ENCODE results near the gene AIF1L. TPM values are rescaled to one million over a fixed set of nuclear protein-coding genes. Genes with fewer than 3 reads are reported as not detected.

The AIF1L gene
- total RNA-seq, 1 experiment from 2014 or later: 6.0 TPM

DNA sequence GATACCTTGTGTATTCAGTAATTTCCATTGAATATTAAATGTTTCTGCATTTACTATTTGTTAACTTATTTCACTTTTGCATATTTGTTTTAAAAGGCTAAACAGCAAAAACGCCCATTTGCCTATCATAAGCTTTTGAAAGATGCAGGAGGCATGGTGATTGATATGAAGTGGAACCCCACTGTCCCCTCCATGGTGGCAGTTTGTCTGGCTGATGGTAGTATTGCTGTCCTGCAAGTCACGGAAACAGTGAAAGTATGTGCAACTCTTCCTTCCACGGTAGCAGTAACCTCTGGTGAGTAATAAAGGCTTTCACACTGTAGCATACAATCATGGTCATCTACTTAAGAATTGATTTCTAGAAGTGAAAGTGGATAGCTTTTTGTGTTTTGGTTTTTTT is 32.9 kb downstream of the AIF1L start:
- ChIA-PET CTCF (no interaction called here), POLR2A (no interaction called here)
- Histone ChIP-seq H3K27me3 (ENCODE audit: control insufficient read depth, insufficient read depth, low read length) (no peaks in the 10 kb centered on the region), H3K27ac (ENCODE audit: low read length) (no peak overlapping the region), H3K4me3 (ENCODE audit: low read depth in 2 of 2, low read length in 2 of 2) (no peak overlapping the region), H3K36me3 (ENCODE audit: control insufficient read depth, insufficient read depth, low read length) (peaks cover 28% of the 10 kb centered on the region), H3K9me3 (ENCODE audit: control insufficient read depth, insufficient read depth, low read depth, low read length) (no peaks in the 10 kb centered on the region), H3K4me1 (ENCODE audit: control insufficient read depth, insufficient read depth, low read length) (peaks cover 6% of the 10 kb centered on the region; the same call in 1 of the 2 replicates)
- ATAC-seq (no peak), DNase-seq (ENCODE audit: low read depth, low spot score) (no peak)
- in situ Hi-C loops (cut with HindIII; ENCODE audit: low pct_unique_long_range_greater_than_20kb, low sequenced_read_pairs) (no loop called here), intact Hi-C loops (cut with micrococcal nuclease; ENCODE audit: unreplicated experiment) (no loop called here)
- BruUV-seq (replicated peaks): no TSS peak
- TF ChIP-seq, protein P1, sequence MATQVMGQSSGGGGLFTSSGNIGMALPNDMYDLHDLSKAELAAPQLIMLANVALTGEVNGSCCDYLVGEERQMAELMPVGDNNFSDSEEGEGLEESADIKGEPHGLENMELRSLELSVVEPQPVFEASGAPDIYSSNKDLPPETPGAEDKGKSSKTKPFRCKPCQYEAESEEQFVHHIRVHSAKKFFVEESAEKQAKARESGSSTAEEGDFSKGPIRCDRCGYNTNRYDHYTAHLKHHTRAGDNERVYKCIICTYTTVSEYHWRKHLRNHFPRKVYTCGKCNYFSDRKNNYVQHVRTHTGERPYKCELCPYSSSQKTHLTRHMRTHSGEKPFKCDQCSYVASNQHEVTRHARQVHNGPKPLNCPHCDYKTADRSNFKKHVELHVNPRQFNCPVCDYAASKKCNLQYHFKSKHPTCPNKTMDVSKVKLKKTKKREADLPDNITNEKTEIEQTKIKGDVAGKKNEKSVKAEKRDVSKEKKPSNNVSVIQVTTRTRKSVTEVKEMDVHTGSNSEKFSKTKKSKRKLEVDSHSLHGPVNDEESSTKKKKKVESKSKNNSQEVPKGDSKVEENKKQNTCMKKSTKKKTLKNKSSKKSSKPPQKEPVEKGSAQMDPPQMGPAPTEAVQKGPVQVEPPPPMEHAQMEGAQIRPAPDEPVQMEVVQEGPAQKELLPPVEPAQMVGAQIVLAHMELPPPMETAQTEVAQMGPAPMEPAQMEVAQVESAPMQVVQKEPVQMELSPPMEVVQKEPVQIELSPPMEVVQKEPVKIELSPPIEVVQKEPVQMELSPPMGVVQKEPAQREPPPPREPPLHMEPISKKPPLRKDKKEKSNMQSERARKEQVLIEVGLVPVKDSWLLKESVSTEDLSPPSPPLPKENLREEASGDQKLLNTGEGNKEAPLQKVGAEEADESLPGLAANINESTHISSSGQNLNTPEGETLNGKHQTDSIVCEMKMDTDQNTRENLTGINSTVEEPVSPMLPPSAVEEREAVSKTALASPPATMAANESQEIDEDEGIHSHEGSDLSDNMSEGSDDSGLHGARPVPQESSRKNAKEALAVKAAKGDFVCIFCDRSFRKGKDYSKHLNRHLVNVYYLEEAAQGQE (IDR thresholded peaks at IDR 0.05; ENCODE audit: insufficient read depth in 1 of 2, low read depth in 2 of 2, low read length in 1 of 2): no peak
- TF ChIP-seq POLR2AphosphoS5 (IDR thresholded peaks at IDR 0.05; ENCODE audit: low read depth, low read length): no peak
- TF ChIP-seq TCF7L2 (IDR thresholded peaks at IDR 0.05; ENCODE audit: low read depth, low read length): no peak
- TF ChIP-seq, protein P2, sequence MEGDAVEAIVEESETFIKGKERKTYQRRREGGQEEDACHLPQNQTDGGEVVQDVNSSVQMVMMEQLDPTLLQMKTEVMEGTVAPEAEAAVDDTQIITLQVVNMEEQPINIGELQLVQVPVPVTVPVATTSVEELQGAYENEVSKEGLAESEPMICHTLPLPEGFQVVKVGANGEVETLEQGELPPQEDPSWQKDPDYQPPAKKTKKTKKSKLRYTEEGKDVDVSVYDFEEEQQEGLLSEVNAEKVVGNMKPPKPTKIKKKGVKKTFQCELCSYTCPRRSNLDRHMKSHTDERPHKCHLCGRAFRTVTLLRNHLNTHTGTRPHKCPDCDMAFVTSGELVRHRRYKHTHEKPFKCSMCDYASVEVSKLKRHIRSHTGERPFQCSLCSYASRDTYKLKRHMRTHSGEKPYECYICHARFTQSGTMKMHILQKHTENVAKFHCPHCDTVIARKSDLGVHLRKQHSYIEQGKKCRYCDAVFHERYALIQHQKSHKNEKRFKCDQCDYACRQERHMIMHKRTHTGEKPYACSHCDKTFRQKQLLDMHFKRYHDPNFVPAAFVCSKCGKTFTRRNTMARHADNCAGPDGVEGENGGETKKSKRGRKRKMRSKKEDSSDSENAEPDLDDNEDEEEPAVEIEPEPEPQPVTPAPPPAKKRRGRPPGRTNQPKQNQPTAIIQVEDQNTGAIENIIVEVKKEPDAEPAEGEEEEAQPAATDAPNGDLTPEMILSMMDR (IDR thresholded peaks at IDR 0.05): no peak
- no peak for TF ChIP-seq SIN3A (IDR thresholded peaks at IDR 0.05; ENCODE audit: borderline replicate concordance, insufficient read depth, low read depth, low read length)

DNA sequence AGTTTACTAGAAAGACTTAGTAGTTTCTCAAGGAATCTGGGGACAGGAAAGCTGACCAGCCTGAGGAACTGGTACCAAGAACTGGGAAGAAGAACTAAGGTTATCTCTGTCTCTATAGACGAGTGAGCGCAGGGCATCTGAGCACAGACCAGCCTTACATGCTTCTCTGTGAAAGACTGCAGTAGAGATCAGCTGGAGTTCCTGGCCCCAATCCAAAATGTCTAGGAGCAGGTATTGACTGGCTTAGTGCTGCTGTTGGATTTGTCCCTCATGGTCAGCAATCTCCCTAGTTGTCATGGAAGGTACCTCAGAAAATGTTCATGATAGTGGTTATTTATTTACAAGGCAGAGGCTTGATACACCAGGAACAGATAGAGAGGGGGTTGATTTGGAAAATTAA is 42.3 kb downstream of the AIF1L start:
- Histone ChIP-seq H3K4me3 (ENCODE audit: low read depth in 2 of 2, low read length in 2 of 2) (no peak overlapping the region), H3K4me1 (ENCODE audit: control insufficient read depth, insufficient read depth, low read length) (no peaks in the 10 kb centered on the region), H3K36me3 (ENCODE audit: control insufficient read depth, insufficient read depth, low read length) (peaks cover 24% of the 10 kb centered on the region; the same call in 1 of the 2 replicates), H3K27ac (ENCODE audit: low read length) (no peak overlapping the region), H3K27me3 (ENCODE audit: control insufficient read depth, insufficient read depth, low read length) (no peaks in the 10 kb centered on the region), H3K9me3 (ENCODE audit: control insufficient read depth, insufficient read depth, low read depth, low read length) (no peaks in the 10 kb centered on the region)
- in situ Hi-C loops (cut with HindIII; ENCODE audit: low pct_unique_long_range_greater_than_20kb, low sequenced_read_pairs) (no loop called here), intact Hi-C loops (cut with micrococcal nuclease; ENCODE audit: unreplicated experiment) (no loop called here)
- ATAC-seq (no peak), DNase-seq (ENCODE audit: low read depth, low spot score) (no peak)
- no TSS peak for BruUV-seq (replicated peaks)
- ChIA-PET CTCF (no interaction called here), POLR2A (no interaction called here)
- TF ChIP-seq SIN3A (IDR thresholded peaks at IDR 0.05; ENCODE audit: borderline replicate concordance, insufficient read depth, low read depth, low read length) (no peak), TCF7L2 (IDR thresholded peaks at IDR 0.05; ENCODE audit: low read depth, low read length) (no peak), POLR2AphosphoS5 (IDR thresholded peaks at IDR 0.05; ENCODE audit: low read depth, low read length) (no peak)
- TF ChIP-seq, protein P2 (IDR thresholded peaks at IDR 0.05): no peak
- TF ChIP-seq, protein P1 (IDR thresholded peaks at IDR 0.05; ENCODE audit: insufficient read depth in 1 of 2, low read depth in 2 of 2, low read length in 1 of 2): no peak

Data from Panc1 (cell line).